AG09309 (cell line): ENCODE data around the gene FGD6.

Experiments used
- DNase-seq: peaks from one replicate; pipeline ENCODE4 v3.0.0-alpha.2; 2010; ENCODE audit warnings: low read depth
- H3K4me3 ChIP-seq: 2 replicates; pipeline ENCODE4 v1.5.1; 2011; ENCODE audit warnings: mild to moderate bottlenecking, low read depth, low read length, moderate library complexity; ENCODE audit not compliant: control insufficient read depth
- CTCF ChIP-seq: IDR thresholded peaks from 2 replicates; pipeline ENCODE4 v1.5.1; 2011; ENCODE audit warnings: mild to moderate bottlenecking, low read depth, low read length, inconsistent platforms; ENCODE audit not compliant: insufficient read depth, control insufficient read depth; ENCODE audit errors: missing control alignments

The FGD6 gene

GRCh38 chr12:95195122-95195521 lies 22.1 kb downstream of the FGD6 start:
- no peak for DNase-seq
- H3K4me3 ChIP-seq, result no peak overlapping the region
- TF ChIP-seq CTCF, result no peak

GRCh38 chr12:95193139-95193538 lies 24.1 kb downstream of the FGD6 start:
- H3K4me3 ChIP-seq, result no peak overlapping the region
- no peak for TF ChIP-seq CTCF
- no peak for DNase-seq

- no peak for TF ChIP-seq CTCF
- no peak for DNase-seq
- H3K4me3 ChIP-seq, result no peak overlapping the region
Measured at GRCh38 chr12:95192271-95192670, 25.0 kb downstream of the FGD6 start.

GRCh38 chr12:95191060-95191696 lies 26.1 kb downstream of the FGD6 start:
- no peak for DNase-seq
- no peak overlapping the region for H3K4me3 ChIP-seq
- TF ChIP-seq CTCF, result no peak

GRCh38 chr12:95187865-95188415 lies 29.3 kb downstream of the FGD6 start:
- H3K4me3 ChIP-seq, result no peak overlapping the region
- no peak for DNase-seq
- no peak for TF ChIP-seq CTCF

GRCh38 chr12:95185854-95186253 lies 31.4 kb downstream of the FGD6 start:
- no peak for DNase-seq
- no peak for TF ChIP-seq CTCF

GRCh38 chr12:95185072-95185471 lies 32.2 kb downstream of the FGD6 start:
- H3K4me3 ChIP-seq, result no peak overlapping the region
- DNase-seq, result no peak
- TF ChIP-seq CTCF, result no peak

More at GRCh38 chr12:95185854-95186253, 31.4 kb downstream of the FGD6 start:
- H3K4me3 ChIP-seq, result no peak overlapping the region
